ENCODE data around the gene ARHGAP35. TPM values are rescaled to one million over a fixed set of nuclear protein-coding genes. Genes with fewer than 3 reads are reported as not detected.
A peak's percentile ranks its signal among the peaks of the same experiment; 100 is the strongest.

The ARHGAP35 gene
- total and polyA plus RNA-seq, 9 donors = 20.9 to 74.8 (median 51.2) TPM

DNA sequence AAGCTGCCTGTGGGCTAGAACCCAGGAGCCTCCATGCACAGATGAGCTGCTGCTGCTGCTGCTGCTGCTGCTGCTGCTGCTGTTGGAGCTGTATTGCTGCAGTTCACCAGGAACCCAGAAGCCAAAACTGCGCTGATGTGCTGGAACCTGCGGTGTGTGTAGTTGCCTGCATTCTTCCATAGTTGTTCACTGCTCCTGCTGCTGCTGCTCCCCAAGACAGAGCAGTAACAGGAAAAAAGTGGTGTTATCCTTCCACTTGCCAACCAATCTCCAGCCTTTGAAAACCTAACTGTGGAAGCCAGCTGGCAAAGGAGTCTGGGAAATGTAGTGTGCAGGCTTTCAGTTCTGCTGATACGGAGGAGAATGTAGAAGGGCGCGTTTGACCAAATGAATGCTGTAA lies 37.9 kb downstream of the ARHGAP35 start:
- no peak overlapping the region for H3K27ac ChIP-seq
- 31 to 46% (median 39%) methylated on average over 5 of the region's 5 CpGs for WGBS, 3 donors
- intact Hi-C loops (cut with DNase I) = no loop called here
- H3K4me1 ChIP-seq (ENCODE audit: insufficient read depth) = peaks cover 15% of the 10 kb centered on the region
- no peaks in the 10 kb centered on the region for H3K27me3 ChIP-seq
- TF ChIP-seq POLR2A (IDR thresholded peaks at IDR 0.05) (no peak), EP300 (IDR thresholded peaks at IDR 0.05) (no peak)
- TF ChIP-seq, protein P1, sequence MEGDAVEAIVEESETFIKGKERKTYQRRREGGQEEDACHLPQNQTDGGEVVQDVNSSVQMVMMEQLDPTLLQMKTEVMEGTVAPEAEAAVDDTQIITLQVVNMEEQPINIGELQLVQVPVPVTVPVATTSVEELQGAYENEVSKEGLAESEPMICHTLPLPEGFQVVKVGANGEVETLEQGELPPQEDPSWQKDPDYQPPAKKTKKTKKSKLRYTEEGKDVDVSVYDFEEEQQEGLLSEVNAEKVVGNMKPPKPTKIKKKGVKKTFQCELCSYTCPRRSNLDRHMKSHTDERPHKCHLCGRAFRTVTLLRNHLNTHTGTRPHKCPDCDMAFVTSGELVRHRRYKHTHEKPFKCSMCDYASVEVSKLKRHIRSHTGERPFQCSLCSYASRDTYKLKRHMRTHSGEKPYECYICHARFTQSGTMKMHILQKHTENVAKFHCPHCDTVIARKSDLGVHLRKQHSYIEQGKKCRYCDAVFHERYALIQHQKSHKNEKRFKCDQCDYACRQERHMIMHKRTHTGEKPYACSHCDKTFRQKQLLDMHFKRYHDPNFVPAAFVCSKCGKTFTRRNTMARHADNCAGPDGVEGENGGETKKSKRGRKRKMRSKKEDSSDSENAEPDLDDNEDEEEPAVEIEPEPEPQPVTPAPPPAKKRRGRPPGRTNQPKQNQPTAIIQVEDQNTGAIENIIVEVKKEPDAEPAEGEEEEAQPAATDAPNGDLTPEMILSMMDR (IDR thresholded peaks at IDR 0.05) = no peak
- no peaks in the 10 kb centered on the region for H3K36me3 ChIP-seq
- peak in 3 of 5 donors; percentile 17 to 25 (median 25) for DNase-seq
- no peaks in the 10 kb centered on the region for H3K9me3 ChIP-seq
- H3K4me3 ChIP-seq = no peak overlapping the region

DNA sequence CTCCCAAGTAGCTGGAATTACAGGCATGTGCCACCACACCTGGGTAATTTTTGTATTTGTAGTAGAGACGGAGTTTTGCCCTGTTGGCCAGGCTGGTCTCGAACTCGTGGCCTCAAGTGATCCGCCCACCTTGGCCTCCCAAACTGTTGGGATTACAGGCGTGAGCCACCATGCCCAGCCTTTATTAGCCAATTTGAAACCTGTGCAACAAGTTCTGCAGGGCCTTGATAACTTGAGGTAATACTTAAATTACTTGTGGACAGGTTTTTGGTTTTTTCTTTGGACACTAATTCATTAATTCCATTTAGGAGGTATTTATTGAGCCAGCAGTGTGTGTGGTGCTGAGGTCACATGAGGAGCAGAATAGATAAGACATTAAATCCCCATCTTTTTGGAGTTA lies 39.5 kb downstream of the ARHGAP35 start:
- intact Hi-C loops (cut with DNase I) = no loop called here
- TF ChIP-seq EP300 (IDR thresholded peaks at IDR 0.05) = no peak
- TF ChIP-seq, protein P1 (IDR thresholded peaks at IDR 0.05) = no peak
- TF ChIP-seq POLR2A (IDR thresholded peaks at IDR 0.05) = no peak
- no peak for DNase-seq
- Histone ChIP-seq H3K27me3 (no peaks in the 10 kb centered on the region), H3K4me1 (ENCODE audit: insufficient read depth) (peaks cover 19% of the 10 kb centered on the region), H3K9me3 (no peaks in the 10 kb centered on the region), H3K27ac (no peak overlapping the region), H3K36me3 (no peaks in the 10 kb centered on the region), H3K4me3 (no peak overlapping the region)
- WGBS, 3 donors = 95 to 97% (median 97%) methylated on average over 5 of the region's 5 CpGs

DNA sequence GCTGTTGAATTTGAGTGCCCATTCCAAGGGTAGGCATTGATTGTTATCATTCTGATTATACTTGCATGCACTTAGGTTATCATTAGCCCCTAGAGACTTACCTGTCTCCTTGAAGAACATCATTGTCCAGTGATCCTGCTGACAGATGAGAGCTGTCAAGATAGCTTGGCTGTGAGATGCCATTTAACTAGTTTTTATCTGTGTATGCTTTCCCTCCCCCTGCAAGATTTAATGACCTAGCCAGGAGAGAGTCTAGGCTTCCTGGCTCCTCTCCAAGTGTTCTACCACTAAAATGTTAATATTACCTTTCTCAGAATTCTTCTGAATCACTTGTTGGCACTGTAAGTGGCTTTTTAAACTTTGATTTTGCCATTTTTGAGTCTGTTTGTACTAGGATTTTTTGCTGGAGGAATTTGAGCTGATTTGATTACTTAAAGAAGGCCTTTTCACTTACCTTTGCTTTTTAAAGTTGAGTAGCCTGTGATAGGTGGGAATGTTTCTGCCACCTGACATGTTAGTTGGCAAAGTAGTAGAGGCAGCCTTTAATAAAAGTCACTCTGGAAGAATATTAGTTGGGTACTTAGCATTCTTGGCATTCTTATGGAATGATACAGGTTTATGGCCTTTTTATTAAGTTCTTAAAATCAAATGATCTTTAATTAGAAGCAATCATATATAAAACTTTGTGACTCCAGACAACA lies 41.1 kb downstream of the ARHGAP35 start:
- no peak for DNase-seq
- no peak for TF ChIP-seq EP300 (IDR thresholded peaks at IDR 0.05)
- TF ChIP-seq, protein P1 (IDR thresholded peaks at IDR 0.05) = no peak
- TF ChIP-seq POLR2A (IDR thresholded peaks at IDR 0.05) = no peak
- Histone ChIP-seq H3K9me3 (no peaks in the 10 kb centered on the region), H3K36me3 (no peaks in the 10 kb centered on the region), H3K27me3 (no peaks in the 10 kb centered on the region), H3K4me1 (ENCODE audit: insufficient read depth) (peaks cover 19% of the 10 kb centered on the region), H3K27ac (no peak overlapping the region), H3K4me3 (no peak overlapping the region)
- intact Hi-C loops (cut with DNase I) = no loop called here

- peaks cover 19% of the 10 kb centered on the region for H3K4me1 ChIP-seq (ENCODE audit: insufficient read depth)
- TF ChIP-seq POLR2A (IDR thresholded peaks at IDR 0.05) (no peak), EP300 (IDR thresholded peaks at IDR 0.05) (no peak)
- TF ChIP-seq, protein P1 (IDR thresholded peaks at IDR 0.05) = no peak
- intact Hi-C loops (cut with DNase I) = no loop called here
- H3K4me3 ChIP-seq = no peak overlapping the region
- H3K27me3 ChIP-seq = no peaks in the 10 kb centered on the region
- H3K9me3 ChIP-seq = no peaks in the 10 kb centered on the region
- H3K36me3 ChIP-seq = no peaks in the 10 kb centered on the region
- DNase-seq = no peak
- WGBS, 3 donors = 66 to 79% (median 76%) methylated on average over 4 of the region's 4 CpGs
- H3K27ac ChIP-seq = no peak overlapping the region
Measured at GRCh38 chr19:46902402-46902766, 41.6 kb downstream of the ARHGAP35 start.

Measured in ovary (tissue), 9 donors.